ENCODE data around the gene RFX2. TPM values are rescaled to one million over a fixed set of nuclear protein-coding genes. Genes with fewer than 3 reads are reported as not detected.

RFX2 gene
- total RNA-seq, 1 donor from 2014 or later, result 20.9 TPM

GRCh38 chr19:6138066-6138465 lies 27.8 kb upstream of the RFX2 start:
- ATAC-seq (no peak), DNase-seq (no peak)
- Histone ChIP-seq H3K4me3 (no peak overlapping the region), H3K4me1 (no peaks in the 10 kb centered on the region), H3K9me3 (no peaks in the 10 kb centered on the region), H3K36me3 (no peaks in the 10 kb centered on the region), H3K27me3 (ENCODE audit: low read depth) (no peaks in the 10 kb centered on the region), H3K27ac (no peak overlapping the region)
- intact Hi-C loops (cut with DNase I), result no loop called here
- TF ChIP-seq, protein P1, sequence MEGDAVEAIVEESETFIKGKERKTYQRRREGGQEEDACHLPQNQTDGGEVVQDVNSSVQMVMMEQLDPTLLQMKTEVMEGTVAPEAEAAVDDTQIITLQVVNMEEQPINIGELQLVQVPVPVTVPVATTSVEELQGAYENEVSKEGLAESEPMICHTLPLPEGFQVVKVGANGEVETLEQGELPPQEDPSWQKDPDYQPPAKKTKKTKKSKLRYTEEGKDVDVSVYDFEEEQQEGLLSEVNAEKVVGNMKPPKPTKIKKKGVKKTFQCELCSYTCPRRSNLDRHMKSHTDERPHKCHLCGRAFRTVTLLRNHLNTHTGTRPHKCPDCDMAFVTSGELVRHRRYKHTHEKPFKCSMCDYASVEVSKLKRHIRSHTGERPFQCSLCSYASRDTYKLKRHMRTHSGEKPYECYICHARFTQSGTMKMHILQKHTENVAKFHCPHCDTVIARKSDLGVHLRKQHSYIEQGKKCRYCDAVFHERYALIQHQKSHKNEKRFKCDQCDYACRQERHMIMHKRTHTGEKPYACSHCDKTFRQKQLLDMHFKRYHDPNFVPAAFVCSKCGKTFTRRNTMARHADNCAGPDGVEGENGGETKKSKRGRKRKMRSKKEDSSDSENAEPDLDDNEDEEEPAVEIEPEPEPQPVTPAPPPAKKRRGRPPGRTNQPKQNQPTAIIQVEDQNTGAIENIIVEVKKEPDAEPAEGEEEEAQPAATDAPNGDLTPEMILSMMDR (IDR thresholded peaks at IDR 0.05), result no peak

DNA sequence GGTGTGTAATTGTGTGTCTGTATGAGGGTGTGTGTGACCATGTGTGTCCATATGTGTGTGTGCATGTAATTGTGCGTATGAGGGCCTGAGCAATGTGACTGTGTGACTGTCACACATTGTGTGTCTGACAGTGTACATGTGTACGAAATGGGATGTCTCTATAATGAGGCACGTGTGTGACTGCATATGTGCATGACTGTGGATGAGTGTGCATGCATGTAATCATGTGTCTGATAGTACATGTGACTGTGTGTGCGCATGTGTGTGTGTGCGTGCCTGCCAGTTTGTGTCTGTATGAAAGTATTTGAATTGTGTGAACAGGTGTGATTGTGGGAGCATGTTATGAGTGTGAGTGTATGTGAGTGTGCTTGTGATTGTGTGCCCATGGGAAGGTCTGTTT lies 22.9 kb upstream of the RFX2 start:
- DNase-seq (no peak), ATAC-seq (no peak)
- H3K9me3 ChIP-seq, result no peaks in the 10 kb centered on the region
- H3K27me3 ChIP-seq (ENCODE audit: low read depth), result no peaks in the 10 kb centered on the region
- no peak overlapping the region for H3K27ac ChIP-seq
- TF ChIP-seq, protein P1 (IDR thresholded peaks at IDR 0.05), result no peak
- H3K4me3 ChIP-seq, result no peak overlapping the region
- H3K4me1 ChIP-seq, result no peaks in the 10 kb centered on the region
- H3K36me3 ChIP-seq, result no peaks in the 10 kb centered on the region
- intact Hi-C loops (cut with DNase I), result no loop called here

DNA sequence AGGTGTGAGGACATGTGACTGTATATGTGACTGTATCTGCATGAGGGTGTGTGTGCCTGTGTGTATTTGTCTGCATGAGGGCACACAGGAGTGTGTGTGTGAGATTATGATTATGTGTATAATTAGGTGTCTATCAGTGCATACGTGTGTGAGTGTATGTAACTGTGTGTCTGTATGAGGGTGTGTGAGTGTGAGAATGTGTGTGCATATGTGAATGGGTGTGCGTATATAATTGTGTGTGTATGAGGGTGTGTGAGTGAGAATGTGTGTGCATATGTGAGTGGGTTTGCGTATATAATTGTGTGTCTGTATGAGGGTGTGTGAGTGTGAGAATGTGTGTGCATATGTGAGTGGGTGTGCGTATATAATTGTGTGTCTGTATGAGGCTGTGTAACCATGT lies 22.2 kb upstream of the RFX2 start:
- no peaks in the 10 kb centered on the region for H3K36me3 ChIP-seq
- H3K4me3 ChIP-seq, result no peak overlapping the region
- no peak for ATAC-seq
- H3K4me1 ChIP-seq, result no peaks in the 10 kb centered on the region
- intact Hi-C loops (cut with DNase I), result no loop called here
- TF ChIP-seq, protein P1 (IDR thresholded peaks at IDR 0.05), result no peak
- H3K27me3 ChIP-seq (ENCODE audit: low read depth), result no peaks in the 10 kb centered on the region
- no peak overlapping the region for H3K27ac ChIP-seq
- peaks cover 6% of the 10 kb centered on the region for H3K9me3 ChIP-seq
- DNase-seq, result no peak

DNA sequence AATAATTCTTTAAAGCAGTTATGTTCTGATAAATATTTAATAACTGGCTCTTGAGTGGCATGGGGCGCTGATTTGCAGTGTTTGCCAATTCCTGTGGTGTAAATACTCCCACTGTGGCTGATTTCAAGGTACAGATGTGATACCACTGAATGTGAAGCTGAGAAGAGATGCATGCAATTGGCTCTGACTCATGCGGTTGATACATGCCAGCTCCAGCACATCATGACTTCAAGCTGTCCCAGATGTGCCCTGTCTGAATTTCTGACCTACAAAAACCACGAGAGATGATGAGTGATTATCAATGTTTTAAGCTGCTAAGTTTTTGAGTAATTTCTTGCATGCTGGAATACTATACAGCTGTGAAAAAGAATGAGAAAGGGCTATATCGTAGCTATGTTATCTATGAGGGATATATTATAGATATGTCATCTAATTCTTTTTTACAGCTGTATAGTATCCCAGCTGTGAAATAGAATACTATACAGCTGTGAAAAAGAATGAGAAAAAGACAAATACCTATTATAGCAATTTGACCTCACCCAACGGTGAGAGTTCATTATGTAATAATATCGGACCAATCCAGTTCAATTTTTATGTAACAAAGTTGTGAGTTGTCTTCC lies 17.5 kb upstream of the RFX2 start:
- Histone ChIP-seq H3K27me3 (ENCODE audit: low read depth) (no peaks in the 10 kb centered on the region), H3K9me3 (peaks cover 7% of the 10 kb centered on the region), H3K36me3 (no peaks in the 10 kb centered on the region), H3K4me3 (no peak overlapping the region), H3K27ac (no peak overlapping the region), H3K4me1 (no peaks in the 10 kb centered on the region)
- intact Hi-C loops (cut with DNase I), result loop anchor here (5.0 kb wide), 1 partner anchor 81 kb away; no protein-coding TSS in a partner anchor
- ATAC-seq (no peak), DNase-seq (no peak)
- TF ChIP-seq, protein P1 (IDR thresholded peaks at IDR 0.05), result no peak

DNA sequence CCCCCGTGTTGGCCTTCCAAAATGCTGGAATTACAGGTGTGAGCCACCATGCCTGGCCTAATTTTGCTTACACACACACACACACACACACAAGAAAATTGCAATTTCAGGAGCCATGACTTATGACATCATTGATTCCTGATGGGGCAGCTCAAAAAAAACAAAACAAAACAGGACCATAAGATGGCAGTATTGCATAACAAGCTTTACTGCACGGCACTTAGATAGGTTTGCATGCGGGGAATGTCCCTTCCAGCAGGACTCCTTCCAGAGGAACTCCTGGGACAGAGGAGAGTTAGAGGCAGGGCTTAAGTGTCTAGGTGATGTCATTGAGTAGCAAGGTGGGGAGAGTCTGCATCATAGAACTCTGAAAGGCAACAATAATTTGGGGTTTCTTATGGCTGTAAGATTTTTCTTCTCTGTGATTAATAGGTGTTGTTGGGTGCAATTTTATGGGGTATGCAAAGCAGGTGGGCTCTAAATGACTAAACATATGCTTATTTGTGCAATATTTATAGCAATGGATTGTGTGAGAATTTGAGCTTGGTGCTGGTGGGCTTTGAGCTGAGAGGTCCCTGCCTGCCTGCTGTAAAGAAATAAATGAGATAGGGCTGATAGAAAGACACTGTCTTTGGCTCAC lies 16.2 kb upstream of the RFX2 start:
- intact Hi-C loops (cut with DNase I), result loop anchor here (5.0 kb wide), 1 partner anchor 79 kb away; no protein-coding TSS in a partner anchor
- Histone ChIP-seq H3K4me3 (no peak overlapping the region), H3K36me3 (no peaks in the 10 kb centered on the region), H3K27ac (no peak overlapping the region), H3K4me1 (no peaks in the 10 kb centered on the region), H3K9me3 (peaks cover 7% of the 10 kb centered on the region), H3K27me3 (ENCODE audit: low read depth) (no peaks in the 10 kb centered on the region)
- DNase-seq (no peak), ATAC-seq (peak; percentile 71 to 74)
- TF ChIP-seq, protein P1 (IDR thresholded peaks at IDR 0.05), result no peak

Measured in lower lobe of right lung (tissue), 2 donors.